RWPE2 (cell line): ENCODE data around the gene PPARA.

Source experiments
- ATAC-seq: fragments of 200-7000 bp; cut with Tn5 transposase; 3 replicates; pipeline ENCODE4 v1.9.1; 2021; ENCODE audit warnings: low read depth
- DNase-seq: peaks from one replicate; pipeline ENCODE4 v3.0.0-alpha.2; 2020; ENCODE audit warnings: low spot score
- H3K27ac ChIP-seq: fragments of 450-650 bp; 2 replicates; pipeline ENCODE4 v1.5.1; 2017; ENCODE audit warnings: mild to moderate bottlenecking; ENCODE audit not compliant: poor library complexity, severe bottlenecking
- H3K27me3 ChIP-seq: fragments of 250-450 bp; sonication (Bioruptor Pico); 2 replicates; pipeline ENCODE4 v1.5.1; 2021; ENCODE audit warnings: mild to moderate bottlenecking, moderate library complexity; ENCODE audit not compliant: insufficient read depth, poor library complexity, severe bottlenecking
- H3K36me3 ChIP-seq: fragments of 250-450 bp; sonication (Bioruptor Pico); 2 replicates; pipeline ENCODE4 v1.5.1; 2020; ENCODE audit warnings: low read depth, mild to moderate bottlenecking, moderate library complexity
- H3K4me1 ChIP-seq: fragments of 250-450 bp; sonication (Bioruptor Pico); 2 replicates; pipeline ENCODE4 v1.5.1; 2021; ENCODE audit warnings: mild to moderate bottlenecking, moderate library complexity; ENCODE audit not compliant: insufficient read depth, poor library complexity, severe bottlenecking
- H3K4me3 ChIP-seq: fragments of 250-450 bp; sonication (Bioruptor Pico); 2 replicates; pipeline ENCODE4 v1.5.1; 2021; ENCODE audit warnings: mild to moderate bottlenecking, moderate library complexity; ENCODE audit not compliant: severe bottlenecking
- H3K9me3 ChIP-seq: fragments of 250-450 bp; sonication (Bioruptor Pico); 2 replicates; pipeline ENCODE4 v1.5.1; 2021; ENCODE audit warnings: mild to moderate bottlenecking, moderate library complexity; ENCODE audit not compliant: severe bottlenecking
- CTCF ChIP-seq: fragments of 450-650 bp; IDR thresholded peaks from one replicate; pipeline ENCODE4 v1.5.1; 2017; ENCODE audit warnings: mild to moderate bottlenecking, moderate library complexity; ENCODE audit not compliant: poor library complexity, severe bottlenecking

PPARA gene

GRCh38 chr22:46244771-46245170 lies 94.4 kb downstream of the PPARA start:
- ATAC-seq (no peak; the same call in 2 of the 3 replicates), DNase-seq (no peak)
- Histone ChIP-seq H3K27ac (no peak overlapping the region), H3K9me3 (no peaks in the 10 kb centered on the region), H3K36me3 (peaks cover 4% of the 10 kb centered on the region; the same call in 1 of the 2 replicates), H3K4me1 (no peaks in the 10 kb centered on the region), H3K4me3 (no peak overlapping the region), H3K27me3 (no peaks in the 10 kb centered on the region)
- no peak for TF ChIP-seq CTCF

GRCh38 chr22:46245511-46245910 lies 95.2 kb downstream of the PPARA start:
- no peak for ATAC-seq
- Histone ChIP-seq H3K27ac (no peak overlapping the region), H3K9me3 (no peaks in the 10 kb centered on the region), H3K4me3 (no peak overlapping the region), H3K4me1 (no peaks in the 10 kb centered on the region), H3K27me3 (no peaks in the 10 kb centered on the region), H3K36me3 (peaks cover 4% of the 10 kb centered on the region; the same call in 1 of the 2 replicates)
- TF ChIP-seq CTCF: no peak
- no peak for DNase-seq

- H3K27me3 ChIP-seq: no peaks in the 10 kb centered on the region
- H3K36me3 ChIP-seq: peaks cover 4% of the 10 kb centered on the region; the same call in 1 of the 2 replicates
- no peak overlapping the region for H3K27ac ChIP-seq
- H3K4me3 ChIP-seq: no peak overlapping the region
- ATAC-seq: no peak
- peaks cover 1% of the 10 kb centered on the region for H3K4me1 ChIP-seq
- no peaks in the 10 kb centered on the region for H3K9me3 ChIP-seq
- DNase-seq: no peak
- TF ChIP-seq CTCF: no peak
Measured at GRCh38 chr22:46246178-46246577, 95.9 kb downstream of the PPARA start.

DNA sequence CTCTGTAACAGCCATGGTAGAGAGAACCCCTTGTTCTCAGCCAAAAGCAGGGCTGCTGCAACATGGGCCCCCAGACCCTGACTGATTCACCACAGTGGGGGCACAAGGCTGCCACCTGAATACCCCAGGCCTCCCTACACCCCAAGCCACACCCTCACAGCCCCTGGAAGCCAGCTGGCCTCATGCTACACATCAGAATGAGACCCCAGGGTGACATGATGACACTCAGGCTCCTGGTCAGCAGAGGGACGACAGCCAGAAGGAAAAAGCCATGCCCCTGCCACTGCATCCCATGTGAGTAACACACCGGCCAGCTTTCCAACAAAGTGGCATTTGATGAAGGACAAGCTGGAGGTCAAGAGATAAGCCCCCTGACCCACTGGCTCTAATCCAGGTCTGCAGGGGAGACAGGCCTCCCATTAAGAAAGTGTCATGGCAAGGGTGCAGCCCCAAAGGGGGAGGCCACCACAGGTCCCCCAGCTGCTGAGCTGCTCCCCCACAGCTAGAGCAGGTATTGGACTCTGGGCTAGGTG lies 97.2 kb downstream of the PPARA start:
- no peak for TF ChIP-seq CTCF
- peaks cover 13% of the 10 kb centered on the region for H3K36me3 ChIP-seq
- no peaks in the 10 kb centered on the region for H3K27me3 ChIP-seq
- H3K9me3 ChIP-seq: no peaks in the 10 kb centered on the region
- no peak overlapping the region for H3K4me3 ChIP-seq
- no peak overlapping the region for H3K27ac ChIP-seq
- ATAC-seq (no peak), DNase-seq (no peak)
- H3K4me1 ChIP-seq: peaks cover 15% of the 10 kb centered on the region

GRCh38 chr22:46250035-46250782 lies 99.9 kb downstream of the PPARA start, which contains the start of gene CDPF1:
TSS of gene CDPF1 (minus strand) at chr22:46250293. CDS start at chr22:46248284, 2,009 bp downstream.
- Histone ChIP-seq H3K4me3 (peak within 1 kb of the TSS; percentile 60), H3K27me3 (no peaks in the 10 kb centered on the region), H3K27ac (peak within 1 kb of the TSS; percentile 46), H3K9me3 (no peaks in the 10 kb centered on the region), H3K4me1 (peaks cover 15% of the 10 kb centered on the region), H3K36me3 (peaks cover 9% of the 10 kb centered on the region)
- ATAC-seq (peak; percentile 96), DNase-seq (peak; percentile 86)
- no peak for TF ChIP-seq CTCF
